Esophagus squamous epithelium (tissue), 4 donors: ENCODE results near the gene TMEM30A.

Source experiments
- POLR2A ChIP-seq, 4 donors: fragments of 450-650 bp; IDR thresholded peaks; one replicate each; pipeline ENCODE4 v1.6.1; 2017; ENCODE audit warnings: antibody characterized with exemption in 4 of 4, mild to moderate bottlenecking in 4 of 4, moderate library complexity in 3 of 4
- TF ChIP-seq, protein P1 (sequence below), 6 experiments: fragments of 450-650 bp in 4 of 6; fragments of 200-600 bp in 2 of 6; sonication (generic) in 2 of 6; IDR thresholded peaks; one replicate each; pipeline ENCODE4 v1.5.1; 2016 to 2019; ENCODE audit warnings: antibody characterized with exemption in 6 of 6, mild to moderate bottlenecking in 4 of 6, moderate library complexity in 4 of 6

DNA sequence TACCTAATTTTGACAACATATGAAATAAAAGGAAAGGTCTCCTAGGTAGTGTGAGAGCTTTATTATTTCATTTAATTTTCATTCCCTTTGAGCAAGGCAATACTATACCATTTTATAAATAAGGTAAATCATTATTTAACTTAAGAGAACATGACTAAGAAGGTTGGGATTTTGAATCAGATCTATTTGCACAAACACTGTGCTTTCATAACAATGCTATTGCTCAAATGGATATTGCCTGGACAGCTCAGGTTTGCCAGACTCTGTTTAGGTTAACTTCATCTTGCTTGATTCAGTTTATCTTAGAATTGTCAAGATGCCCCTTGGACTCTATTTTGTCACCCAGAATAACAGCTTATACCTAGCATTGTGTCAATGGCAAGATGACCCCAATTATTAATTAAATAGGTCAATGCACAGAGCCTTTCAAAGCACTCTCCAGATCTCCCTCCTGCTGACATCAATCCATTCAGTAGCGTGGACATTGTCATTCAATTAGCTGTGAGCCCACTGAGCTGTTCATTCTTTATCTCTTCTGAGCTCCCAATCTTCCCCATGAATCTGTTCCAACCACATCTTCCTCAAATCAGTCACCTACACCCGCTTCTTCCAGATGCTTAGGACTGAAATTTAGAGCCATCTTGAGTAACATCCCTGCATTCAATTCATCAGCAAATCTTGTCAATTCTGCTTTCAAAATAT, 42.1 kb upstream of the TMEM30A start:
- no peak for TF ChIP-seq POLR2A (IDR thresholded peaks at IDR 0.05)
- TF ChIP-seq, protein P1, sequence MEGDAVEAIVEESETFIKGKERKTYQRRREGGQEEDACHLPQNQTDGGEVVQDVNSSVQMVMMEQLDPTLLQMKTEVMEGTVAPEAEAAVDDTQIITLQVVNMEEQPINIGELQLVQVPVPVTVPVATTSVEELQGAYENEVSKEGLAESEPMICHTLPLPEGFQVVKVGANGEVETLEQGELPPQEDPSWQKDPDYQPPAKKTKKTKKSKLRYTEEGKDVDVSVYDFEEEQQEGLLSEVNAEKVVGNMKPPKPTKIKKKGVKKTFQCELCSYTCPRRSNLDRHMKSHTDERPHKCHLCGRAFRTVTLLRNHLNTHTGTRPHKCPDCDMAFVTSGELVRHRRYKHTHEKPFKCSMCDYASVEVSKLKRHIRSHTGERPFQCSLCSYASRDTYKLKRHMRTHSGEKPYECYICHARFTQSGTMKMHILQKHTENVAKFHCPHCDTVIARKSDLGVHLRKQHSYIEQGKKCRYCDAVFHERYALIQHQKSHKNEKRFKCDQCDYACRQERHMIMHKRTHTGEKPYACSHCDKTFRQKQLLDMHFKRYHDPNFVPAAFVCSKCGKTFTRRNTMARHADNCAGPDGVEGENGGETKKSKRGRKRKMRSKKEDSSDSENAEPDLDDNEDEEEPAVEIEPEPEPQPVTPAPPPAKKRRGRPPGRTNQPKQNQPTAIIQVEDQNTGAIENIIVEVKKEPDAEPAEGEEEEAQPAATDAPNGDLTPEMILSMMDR (IDR thresholded peaks at IDR 0.05): no peak
